SK-N-SH treated with all-trans-retinoic acid at 6 μM for 48 hours (cell line): ENCODE data around the gene MSL3.

Source experiments
- ATAC-seq: fragments of 200-7000 bp; cut with Tn5 transposase; 3 replicates; pipeline ENCODE4 v1.9.1; 2020; ENCODE audit warnings: mild to moderate bottlenecking, moderate library complexity
- ARNTL ChIP-seq: fragments of 450-650 bp; formaldehyde crosslinking; IDR thresholded peaks from 2 replicates; pipeline ENCODE4 v1.5.0; 2020; ENCODE audit warnings: low read depth, mild to moderate bottlenecking, moderate library complexity, borderline replicate concordance
- BACH2 ChIP-seq: fragments of 250-450 bp; sonication (Bioruptor Pico); IDR thresholded peaks from 2 replicates; pipeline ENCODE4 v1.9.0; 2021; ENCODE audit warnings: mild to moderate bottlenecking, borderline replicate concordance
- CSDC2 ChIP-seq: fragments of 250-450 bp; sonication (Bioruptor Pico); IDR thresholded peaks from 2 replicates; pipeline ENCODE4 v1.5.0; 2020; ENCODE audit warnings: mild to moderate bottlenecking, moderate library complexity
- ESRRG ChIP-seq: fragments of 250-450 bp; sonication (Bioruptor Pico); IDR thresholded peaks from 2 replicates; pipeline ENCODE4 v1.6.1; 2021; ENCODE audit warnings: mild to moderate bottlenecking
- GLIS3 ChIP-seq: fragments of 250-450 bp; sonication (Bioruptor Pico); IDR thresholded peaks from 2 replicates; pipeline ENCODE4 v1.5.0; 2020; ENCODE audit warnings: mild to moderate bottlenecking, moderate library complexity
- ISL1 ChIP-seq: fragments of 250-450 bp; sonication (Bioruptor Pico); IDR thresholded peaks from 2 replicates; pipeline ENCODE4 v2.1.2; 2022; ENCODE audit warnings: mild to moderate bottlenecking, moderate library complexity
- OSR1 ChIP-seq: fragments of 250-450 bp; sonication (Bioruptor Pico); IDR thresholded peaks from 2 replicates; pipeline ENCODE4 v1.8.0; 2022; ENCODE audit warnings: moderate library complexity, mild to moderate bottlenecking, inconsistent platforms
- PPARA ChIP-seq: fragments of 250-450 bp; sonication (Bioruptor Pico); IDR thresholded peaks from 2 replicates; pipeline ENCODE4 v1.5.0; 2020; ENCODE audit warnings: mild to moderate bottlenecking, borderline replicate concordance
- RARB ChIP-seq: fragments of 250-450 bp; sonication (Bioruptor Pico); IDR thresholded peaks from 2 replicates; pipeline ENCODE4 v1.8.0; 2021; ENCODE audit warnings: mild to moderate bottlenecking, moderate library complexity
- SNAI2 ChIP-seq: fragments of 250-450 bp; sonication (Bioruptor Pico); IDR thresholded peaks from 2 replicates; pipeline ENCODE4 v1.5.0; 2020; ENCODE audit warnings: mild to moderate bottlenecking, moderate library complexity
- TOX ChIP-seq: fragments of 250-450 bp; sonication (Bioruptor Pico); IDR thresholded peaks from 2 replicates; pipeline ENCODE4 v1.8.0; 2021; ENCODE audit warnings: mild to moderate bottlenecking, moderate library complexity, borderline replicate concordance
- TSHZ2 ChIP-seq: fragments of 250-450 bp; sonication (Bioruptor Pico); IDR thresholded peaks from 2 replicates; pipeline ENCODE4 v1.5.0; 2020; ENCODE audit warnings: mild to moderate bottlenecking, moderate library complexity
- ZFP3 ChIP-seq: fragments of 250-450 bp; sonication (Bioruptor Pico); IDR thresholded peaks from 2 replicates; pipeline ENCODE4 v1.5.0; 2020; ENCODE audit warnings: mild to moderate bottlenecking, moderate library complexity
- ZFP30 ChIP-seq: fragments of 450-650 bp; formaldehyde crosslinking; IDR thresholded peaks from 2 replicates; pipeline ENCODE4 v1.5.0; 2022; ENCODE audit warnings: mild to moderate bottlenecking, moderate library complexity
- ZNF565 ChIP-seq: fragments of 450-650 bp; formaldehyde crosslinking; conservative IDR thresholded peaks from 2 replicates; pipeline ENCODE4 v1.5.0; 2020; ENCODE audit warnings: low read depth, mild to moderate bottlenecking, moderate library complexity
- ZNF70 ChIP-seq: fragments of 450-650 bp; formaldehyde crosslinking; IDR thresholded peaks from 2 replicates; pipeline ENCODE4 v1.5.0; 2020; ENCODE audit warnings: mild to moderate bottlenecking, moderate library complexity
- ZNF8 ChIP-seq: fragments of 450-650 bp; formaldehyde crosslinking; IDR thresholded peaks from 2 replicates; pipeline ENCODE4 v1.5.0; 2020; ENCODE audit warnings: mild to moderate bottlenecking, moderate library complexity
- TF ChIP-seq, protein P1 (sequence below): fragments of 250-450 bp; sonication (Bioruptor Pico); IDR thresholded peaks from 2 replicates; pipeline ENCODE4 v1.5.1; 2020; ENCODE audit warnings: low read depth, mild to moderate bottlenecking, moderate library complexity
- TF ChIP-seq, protein P2 (sequence below): fragments of 250-450 bp; sonication (Bioruptor Pico); IDR thresholded peaks from 2 replicates; pipeline ENCODE4 v1.8.0; 2021; ENCODE audit warnings: low read depth, mild to moderate bottlenecking, moderate library complexity, borderline replicate concordance
- TF ChIP-seq, protein P3 (sequence below): fragments of 250-450 bp; sonication (Bioruptor Pico); IDR thresholded peaks from 2 replicates; pipeline ENCODE4 v1.5.1; 2021; ENCODE audit warnings: mild to moderate bottlenecking, moderate library complexity
- TF ChIP-seq, protein P4 (sequence below): fragments of 250-450 bp; sonication (Bioruptor Pico); IDR thresholded peaks from 2 replicates; pipeline ENCODE4 v1.8.0; 2020; ENCODE audit warnings: mild to moderate bottlenecking, moderate library complexity, borderline replicate concordance

The MSL3 gene

GRCh38 chrX:11750046-11750445 lies 8.0 kb upstream of the MSL3 start:
- TF ChIP-seq BACH2, result no peak
- no peak for TF ChIP-seq TSHZ2 (CRISPR knock-in tag)
- TF ChIP-seq, protein P1, sequence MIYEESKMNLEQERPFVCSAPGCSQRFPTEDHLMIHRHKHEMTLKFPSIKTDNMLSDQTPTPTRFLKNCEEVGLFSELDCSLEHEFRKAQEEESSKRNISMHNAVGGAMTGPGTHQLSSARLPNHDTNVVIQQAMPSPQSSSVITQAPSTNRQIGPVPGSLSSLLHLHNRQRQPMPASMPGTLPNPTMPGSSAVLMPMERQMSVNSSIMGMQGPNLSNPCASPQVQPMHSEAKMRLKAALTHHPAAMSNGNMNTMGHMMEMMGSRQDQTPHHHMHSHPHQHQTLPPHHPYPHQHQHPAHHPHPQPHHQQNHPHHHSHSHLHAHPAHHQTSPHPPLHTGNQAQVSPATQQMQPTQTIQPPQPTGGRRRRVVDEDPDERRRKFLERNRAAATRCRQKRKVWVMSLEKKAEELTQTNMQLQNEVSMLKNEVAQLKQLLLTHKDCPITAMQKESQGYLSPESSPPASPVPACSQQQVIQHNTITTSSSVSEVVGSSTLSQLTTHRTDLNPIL, result no peak
- TF ChIP-seq RARB (CRISPR knock-in tag), result no peak
- no peak for TF ChIP-seq PPARA (CRISPR knock-in tag)
- no peak for TF ChIP-seq ZFP3 (CRISPR knock-in tag)
- TF ChIP-seq ARNTL (CRISPR knock-in tag), result no peak
- TF ChIP-seq, protein P2, sequence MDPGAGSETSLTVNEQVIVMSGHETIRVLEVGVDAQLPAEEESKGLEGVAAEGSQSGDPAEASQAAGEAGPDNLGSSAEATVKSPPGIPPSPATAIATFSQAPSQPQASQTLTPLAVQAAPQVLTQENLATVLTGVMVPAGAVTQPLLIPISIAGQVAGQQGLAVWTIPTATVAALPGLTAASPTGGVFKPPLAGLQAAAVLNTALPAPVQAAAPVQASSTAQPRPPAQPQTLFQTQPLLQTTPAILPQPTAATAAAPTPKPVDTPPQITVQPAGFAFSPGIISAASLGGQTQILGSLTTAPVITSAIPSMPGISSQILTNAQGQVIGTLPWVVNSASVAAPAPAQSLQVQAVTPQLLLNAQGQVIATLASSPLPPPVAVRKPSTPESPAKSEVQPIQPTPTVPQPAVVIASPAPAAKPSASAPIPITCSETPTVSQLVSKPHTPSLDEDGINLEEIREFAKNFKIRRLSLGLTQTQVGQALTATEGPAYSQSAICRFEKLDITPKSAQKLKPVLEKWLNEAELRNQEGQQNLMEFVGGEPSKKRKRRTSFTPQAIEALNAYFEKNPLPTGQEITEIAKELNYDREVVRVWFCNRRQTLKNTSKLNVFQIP, result no peak
- TF ChIP-seq ZNF8 (CRISPR knock-in tag), result no peak
- no peak for TF ChIP-seq ESRRG (CRISPR knock-in tag)
- TF ChIP-seq ZNF70, result no peak
- TF ChIP-seq SNAI2 (CRISPR knock-in tag), result no peak
- TF ChIP-seq TOX (CRISPR knock-in tag), result no peak
- TF ChIP-seq CSDC2 (CRISPR knock-in tag), result no peak
- no peak for TF ChIP-seq OSR1 (CRISPR knock-in tag)
- TF ChIP-seq GLIS3 (CRISPR knock-in tag), result no peak
- TF ChIP-seq ISL1 (CRISPR knock-in tag), result no peak
- TF ChIP-seq, protein P3, sequence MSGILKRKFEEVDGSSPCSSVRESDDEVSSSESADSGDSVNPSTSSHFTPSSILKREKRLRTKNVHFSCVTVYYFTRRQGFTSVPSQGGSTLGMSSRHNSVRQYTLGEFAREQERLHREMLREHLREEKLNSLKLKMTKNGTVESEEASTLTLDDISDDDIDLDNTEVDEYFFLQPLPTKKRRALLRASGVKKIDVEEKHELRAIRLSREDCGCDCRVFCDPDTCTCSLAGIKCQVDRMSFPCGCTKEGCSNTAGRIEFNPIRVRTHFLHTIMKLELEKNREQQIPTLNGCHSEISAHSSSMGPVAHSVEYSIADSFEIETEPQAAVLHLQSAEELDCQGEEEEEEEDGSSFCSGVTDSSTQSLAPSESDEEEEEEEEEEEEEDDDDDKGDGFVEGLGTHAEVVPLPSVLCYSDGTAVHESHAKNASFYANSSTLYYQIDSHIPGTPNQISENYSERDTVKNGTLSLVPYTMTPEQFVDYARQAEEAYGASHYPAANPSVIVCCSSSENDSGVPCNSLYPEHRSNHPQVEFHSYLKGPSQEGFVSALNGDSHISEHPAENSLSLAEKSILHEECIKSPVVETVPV (CRISPR knock-in tag), result no peak
- TF ChIP-seq ZNF565 (CRISPR knock-in tag), result no peak
- ATAC-seq, result no peak

DNA sequence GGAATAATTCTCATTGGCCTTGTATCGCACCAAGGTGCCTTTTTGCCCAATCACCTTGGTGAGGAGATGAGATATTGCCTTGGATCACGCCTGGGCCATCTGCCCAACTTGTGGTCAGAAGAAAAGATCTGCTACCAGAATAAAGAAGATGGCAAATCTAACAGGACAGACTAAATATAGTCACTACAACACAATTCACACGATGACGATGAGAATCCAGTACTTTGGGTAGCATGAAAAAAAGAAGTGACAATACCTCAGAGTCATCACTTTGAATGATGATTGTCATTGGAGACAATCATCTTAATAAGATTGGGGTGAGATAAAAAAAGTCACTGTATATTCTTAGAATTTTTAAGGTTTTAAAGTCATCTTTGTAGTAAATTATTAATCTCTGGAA lies 7.3 kb upstream of the MSL3 start:
- ATAC-seq, result no peak
- no peak for TF ChIP-seq ZFP30
- TF ChIP-seq, protein P3 (CRISPR knock-in tag), result no peak
- TF ChIP-seq, protein P1, result no peak
- no peak for TF ChIP-seq OSR1 (CRISPR knock-in tag)
- no peak for TF ChIP-seq ZFP3 (CRISPR knock-in tag)
- TF ChIP-seq ARNTL (CRISPR knock-in tag), result no peak
- no peak for TF ChIP-seq PPARA (CRISPR knock-in tag)
- TF ChIP-seq ZNF70, result no peak
- no peak for TF ChIP-seq RARB (CRISPR knock-in tag)
- TF ChIP-seq CSDC2 (CRISPR knock-in tag), result no peak
- no peak for TF ChIP-seq SNAI2 (CRISPR knock-in tag)
- TF ChIP-seq TSHZ2 (CRISPR knock-in tag), result no peak
- TF ChIP-seq ZNF565 (CRISPR knock-in tag), result no peak
- TF ChIP-seq GLIS3 (CRISPR knock-in tag), result no peak
- TF ChIP-seq, protein P2, result no peak
- TF ChIP-seq, protein P4, sequence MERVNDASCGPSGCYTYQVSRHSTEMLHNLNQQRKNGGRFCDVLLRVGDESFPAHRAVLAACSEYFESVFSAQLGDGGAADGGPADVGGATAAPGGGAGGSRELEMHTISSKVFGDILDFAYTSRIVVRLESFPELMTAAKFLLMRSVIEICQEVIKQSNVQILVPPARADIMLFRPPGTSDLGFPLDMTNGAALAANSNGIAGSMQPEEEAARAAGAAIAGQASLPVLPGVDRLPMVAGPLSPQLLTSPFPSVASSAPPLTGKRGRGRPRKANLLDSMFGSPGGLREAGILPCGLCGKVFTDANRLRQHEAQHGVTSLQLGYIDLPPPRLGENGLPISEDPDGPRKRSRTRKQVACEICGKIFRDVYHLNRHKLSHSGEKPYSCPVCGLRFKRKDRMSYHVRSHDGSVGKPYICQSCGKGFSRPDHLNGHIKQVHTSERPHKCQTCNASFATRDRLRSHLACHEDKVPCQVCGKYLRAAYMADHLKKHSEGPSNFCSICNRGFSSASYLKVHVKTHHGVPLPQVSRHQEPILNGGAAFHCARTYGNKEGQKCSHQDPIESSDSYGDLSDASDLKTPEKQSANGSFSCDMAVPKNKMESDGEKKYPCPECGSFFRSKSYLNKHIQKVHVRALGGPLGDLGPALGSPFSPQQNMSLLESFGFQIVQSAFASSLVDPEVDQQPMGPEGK (CRISPR knock-in tag), result no peak
